Measurements from ENCODE around the gene ITGB1.

GRCh38 chr10:33006342-33006887 lies 48.4 kb upstream of the ITGB1 start:
- TF ChIP-seq POLR2AphosphoS5 (IDR thresholded peaks at IDR 0.05; ENCODE audit: low read depth, low read length) = no peak
- TF ChIP-seq, protein P1, sequence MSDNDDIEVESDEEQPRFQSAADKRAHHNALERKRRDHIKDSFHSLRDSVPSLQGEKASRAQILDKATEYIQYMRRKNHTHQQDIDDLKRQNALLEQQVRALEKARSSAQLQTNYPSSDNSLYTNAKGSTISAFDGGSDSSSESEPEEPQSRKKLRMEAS (IDR thresholded peaks at IDR 0.05; ENCODE audit: low read depth) = no peak
- TF ChIP-seq RAD21 (IDR thresholded peaks at IDR 0.05; ENCODE audit: low read length) = no peak
